Astrocyte of the hippocampus (primary cell): ENCODE measurements around the gene MMAA.
"Not testable (repeated sequence)": the region's sequence is repeated elsewhere in the genome, so short reads cannot be mapped to it uniquely, and the experiment has no call there.

Experiments used
- DNase-seq: peaks from one replicate; pipeline ENCODE4 v3.0.0; 2011; ENCODE audit warnings: low read depth, low spot score

The MMAA gene

DNA sequence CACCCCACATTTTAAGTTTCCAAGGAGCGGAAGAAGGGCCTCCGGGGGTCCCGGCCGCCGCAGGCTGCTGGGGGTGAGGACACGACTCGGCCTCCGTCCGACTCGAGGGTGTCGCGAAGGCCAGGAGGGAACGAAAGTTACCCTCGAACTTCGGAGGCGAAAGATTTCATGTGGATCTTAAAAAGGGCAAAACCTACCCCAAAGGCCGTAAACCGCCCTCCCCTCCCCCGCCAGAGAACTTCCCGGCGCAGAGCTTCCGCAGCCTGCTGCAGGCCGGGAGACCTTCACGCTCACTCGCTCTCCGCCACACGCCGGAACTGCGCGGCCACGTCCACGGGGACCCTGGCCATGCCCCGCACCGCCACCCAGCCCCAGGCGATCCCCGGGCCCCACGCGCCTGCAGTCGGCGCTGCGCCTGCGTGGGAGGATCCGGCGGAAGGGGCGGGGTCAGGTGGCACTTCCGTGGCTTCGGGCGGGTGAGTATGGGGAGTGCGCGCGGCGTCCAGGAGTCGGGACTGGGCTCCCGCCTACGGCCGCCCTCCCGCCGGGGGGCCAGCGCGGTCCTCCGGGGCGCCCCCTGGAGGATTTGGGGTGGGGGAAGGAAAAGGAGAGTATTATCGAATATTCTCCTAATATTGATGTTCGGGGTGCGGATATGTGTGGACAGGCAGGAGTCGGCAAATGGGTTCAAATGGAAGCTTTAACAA, at the start of gene MMAA:
MMAA (plus strand) TSS at position 454 of the 707 bp plus-strand sequence. CDS start 19,755 bp downstream, outside the sequence.
- peak; percentile 98 for DNase-seq

DNA sequence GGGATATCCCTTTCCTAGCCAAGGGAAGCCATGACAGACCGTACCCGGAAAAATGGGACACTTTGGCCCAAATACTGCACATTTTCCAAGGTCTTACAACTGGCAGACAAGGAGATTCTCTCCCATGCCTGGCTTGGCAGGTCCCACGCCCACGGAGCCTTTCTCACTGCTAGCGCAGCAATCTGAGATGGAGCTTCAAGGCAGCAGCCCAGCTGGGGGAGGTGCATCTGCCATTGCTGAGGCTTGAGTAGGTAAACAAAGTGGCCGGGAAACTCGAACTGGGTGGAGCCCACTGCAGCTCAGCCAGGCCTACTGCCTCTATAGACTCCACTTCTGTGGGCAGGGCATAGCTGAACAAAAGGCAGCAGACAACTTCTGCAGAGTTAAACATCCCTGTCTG, 44.6 kb upstream of the MMAA start:
- DNase-seq = not testable (repeated sequence)

DNA sequence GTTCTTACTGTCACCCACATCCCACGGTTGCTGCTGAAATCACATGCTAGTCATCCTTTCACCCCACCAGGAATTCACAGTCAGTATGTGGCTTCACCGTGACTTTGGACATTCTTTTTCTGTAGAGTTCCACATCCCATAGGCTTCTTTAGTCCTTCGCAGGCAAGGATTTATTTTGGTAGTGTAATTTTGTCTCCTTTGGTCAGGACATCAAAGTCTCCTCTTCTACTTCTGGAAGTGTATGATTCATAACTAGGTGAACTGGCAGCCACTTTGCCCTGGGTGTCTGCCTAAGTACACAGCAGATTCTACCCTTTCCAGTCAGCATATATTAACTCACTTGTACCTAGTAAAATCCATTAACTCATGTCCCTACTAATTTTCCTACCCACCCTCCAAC, 38.3 kb upstream of the MMAA start:
- peak; percentile 65 for DNase-seq

DNA sequence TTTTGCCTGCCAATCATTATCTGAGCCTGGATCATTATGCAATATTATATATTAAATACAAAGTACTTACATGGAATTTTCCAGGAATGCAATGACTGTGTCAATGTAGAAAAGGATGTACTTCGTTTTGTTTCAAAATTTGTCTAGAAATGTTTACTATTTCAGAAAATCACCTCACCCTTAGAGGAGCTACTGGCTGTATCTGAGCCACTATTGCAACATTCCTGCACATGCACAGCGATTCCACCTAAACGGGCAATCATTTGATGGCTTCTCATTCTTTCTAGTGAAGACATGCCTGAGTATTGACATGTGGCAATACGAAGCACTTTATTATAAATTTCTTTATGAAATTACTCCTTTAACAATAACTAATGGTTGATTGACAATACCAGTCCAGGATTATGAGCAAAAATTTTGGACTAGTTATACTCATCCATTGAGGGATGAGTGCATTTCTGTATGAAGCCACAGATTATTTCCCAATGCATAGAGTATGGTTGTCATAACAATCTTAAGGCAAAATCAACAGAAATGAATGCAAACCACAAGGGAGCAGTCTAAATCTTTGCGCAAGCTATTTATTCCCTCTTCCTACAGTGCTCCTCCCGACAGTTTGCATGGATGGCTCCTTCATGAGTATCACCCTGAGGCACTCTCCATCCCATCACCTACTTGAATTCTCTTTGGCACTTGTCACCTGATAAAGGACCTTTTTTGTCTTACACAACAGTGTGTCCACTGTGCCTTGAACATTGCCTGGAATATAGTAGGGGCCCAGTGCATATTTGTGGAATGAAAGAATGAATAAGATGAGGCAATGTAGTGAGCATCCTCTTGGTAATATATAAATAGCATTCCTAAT, 35.8 kb upstream of the MMAA start:
- no peak for DNase-seq

DNA sequence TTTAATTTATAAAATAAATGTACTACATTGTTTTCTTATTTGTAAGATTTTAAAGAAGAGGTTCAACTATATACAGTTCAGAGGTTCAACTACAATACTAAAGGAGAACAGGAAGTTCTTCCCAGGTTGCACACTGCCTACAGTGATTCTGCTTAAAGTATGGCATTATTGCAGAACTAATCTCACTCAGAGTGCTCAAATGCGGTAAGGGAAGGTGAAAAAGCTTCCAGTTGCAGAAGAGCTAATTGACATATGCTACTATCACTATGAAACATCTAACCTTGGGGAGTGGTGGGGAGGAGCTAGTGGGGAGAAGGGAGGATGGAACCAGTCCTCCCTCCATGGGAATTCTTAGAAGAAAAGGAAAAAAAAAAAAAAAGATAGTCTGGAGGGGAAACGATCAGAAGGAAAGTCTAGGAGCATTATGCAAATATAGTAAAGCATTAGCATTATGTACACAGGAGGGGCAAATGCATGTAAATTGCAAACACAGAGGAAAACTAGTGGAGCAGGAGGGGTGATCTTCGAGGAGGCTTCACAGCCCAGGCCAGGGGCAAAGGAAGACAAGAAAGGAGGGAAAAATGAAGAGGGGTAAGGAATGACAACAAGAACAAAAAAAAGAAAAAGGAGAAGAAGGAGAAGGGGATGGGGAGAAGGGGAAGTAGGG, 32.0 kb upstream of the MMAA start:
- no peak for DNase-seq

DNA sequence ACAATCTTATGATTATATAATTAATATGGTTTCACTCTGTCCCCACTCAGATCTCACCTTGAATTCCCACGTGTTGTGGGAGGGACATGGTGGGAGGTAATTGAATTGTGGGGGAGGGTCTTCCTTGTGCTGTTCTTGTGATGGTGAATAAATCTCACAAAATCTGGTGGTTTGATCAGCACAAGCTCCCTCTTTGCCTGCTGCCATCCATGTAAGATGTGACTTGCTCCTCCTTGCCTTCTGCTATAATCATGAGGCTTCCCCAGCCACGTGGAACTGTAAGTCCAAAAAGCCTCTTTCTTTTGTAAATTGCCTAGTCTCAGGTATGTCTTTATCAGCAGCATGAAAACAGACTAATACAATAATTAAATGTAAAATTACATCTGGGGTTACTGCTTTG, 29.8 kb upstream of the MMAA start:
- DNase-seq = not testable (repeated sequence)

DNA sequence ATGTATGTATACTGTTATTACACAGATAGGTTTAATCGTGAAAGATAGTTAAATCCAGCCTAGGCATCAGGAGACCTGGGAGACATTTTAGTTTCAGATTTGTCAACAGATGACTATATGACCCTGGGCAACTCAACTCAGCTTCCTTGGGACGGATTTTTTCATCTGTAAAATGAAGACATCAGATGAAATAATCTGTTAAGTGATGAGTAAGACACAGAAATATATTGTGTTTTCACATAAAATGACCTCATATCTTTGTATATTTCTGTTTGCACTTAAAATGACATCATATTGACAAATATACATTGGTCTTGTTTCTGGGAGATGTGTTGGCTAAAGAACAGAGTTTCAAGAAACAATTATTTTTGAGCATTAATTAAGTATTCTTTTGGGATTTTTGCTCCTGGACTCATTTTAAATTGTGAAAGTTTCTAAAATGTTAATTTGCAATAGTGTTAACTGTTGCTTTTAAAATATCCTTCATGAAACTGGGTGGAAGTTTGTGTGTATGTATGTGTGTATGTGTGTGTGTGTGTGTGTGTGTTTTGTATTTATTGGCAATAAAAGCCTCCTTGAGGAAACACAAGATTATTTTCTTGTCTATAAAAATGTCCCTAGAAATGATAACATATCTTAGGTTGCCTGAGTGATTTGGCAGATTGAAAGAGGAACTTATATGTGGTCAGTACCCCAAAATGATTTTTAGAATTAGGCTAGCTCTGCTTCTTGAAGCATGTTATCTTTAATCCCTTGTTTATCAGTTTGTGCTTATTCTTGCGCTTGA, 29.1 kb upstream of the MMAA start:
- DNase-seq = no peak

DNA sequence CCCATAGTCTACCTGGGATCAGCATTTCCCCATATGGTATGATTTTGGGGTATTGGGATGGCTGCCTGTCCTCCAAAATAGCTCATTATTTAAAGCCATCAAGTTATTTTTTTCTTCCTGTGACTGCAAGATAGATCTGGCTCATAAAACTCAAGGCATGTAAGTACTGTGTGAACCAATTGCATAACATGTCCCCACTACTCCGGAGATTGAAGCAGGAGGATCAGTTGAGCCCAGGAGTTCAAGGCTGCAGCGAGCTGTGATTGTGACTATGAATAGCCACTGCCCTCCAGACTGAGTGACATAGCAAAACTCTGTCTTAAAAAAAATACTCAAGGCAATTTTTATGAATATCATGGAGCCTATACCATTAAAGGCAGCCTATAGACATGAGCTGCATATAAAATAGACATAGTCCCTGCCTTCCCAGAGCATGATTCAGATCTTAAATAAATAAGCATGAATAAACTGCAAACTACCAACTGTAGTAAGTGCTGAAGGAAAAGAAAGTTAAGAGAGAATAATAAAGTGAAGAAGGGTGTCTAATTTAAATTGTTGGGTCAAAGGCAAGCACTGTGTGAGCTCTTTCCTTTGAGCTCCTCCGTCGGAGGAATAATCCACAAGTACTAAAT, 16.9 kb upstream of the MMAA start:
- no peak for DNase-seq

DNA sequence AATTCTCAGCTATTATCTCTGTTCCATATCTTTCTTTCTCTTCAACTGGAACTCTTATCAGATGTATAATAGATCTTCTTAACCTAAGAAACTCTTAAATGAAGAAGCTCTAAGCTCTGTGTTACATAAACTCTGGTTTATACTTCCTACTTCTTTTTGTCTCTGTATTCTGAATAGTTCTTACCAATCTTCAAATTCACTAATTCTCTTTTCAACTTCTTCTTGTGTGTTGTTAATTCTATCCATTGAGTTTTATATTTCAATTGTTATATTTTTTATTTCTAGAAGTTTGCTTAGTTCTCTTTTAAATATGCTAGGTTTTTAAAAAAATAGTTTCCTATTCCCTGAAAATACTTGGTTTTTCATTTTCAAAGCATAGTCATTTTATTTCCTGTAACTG, 13.2 kb upstream of the MMAA start:
- DNase-seq = no peak

DNA sequence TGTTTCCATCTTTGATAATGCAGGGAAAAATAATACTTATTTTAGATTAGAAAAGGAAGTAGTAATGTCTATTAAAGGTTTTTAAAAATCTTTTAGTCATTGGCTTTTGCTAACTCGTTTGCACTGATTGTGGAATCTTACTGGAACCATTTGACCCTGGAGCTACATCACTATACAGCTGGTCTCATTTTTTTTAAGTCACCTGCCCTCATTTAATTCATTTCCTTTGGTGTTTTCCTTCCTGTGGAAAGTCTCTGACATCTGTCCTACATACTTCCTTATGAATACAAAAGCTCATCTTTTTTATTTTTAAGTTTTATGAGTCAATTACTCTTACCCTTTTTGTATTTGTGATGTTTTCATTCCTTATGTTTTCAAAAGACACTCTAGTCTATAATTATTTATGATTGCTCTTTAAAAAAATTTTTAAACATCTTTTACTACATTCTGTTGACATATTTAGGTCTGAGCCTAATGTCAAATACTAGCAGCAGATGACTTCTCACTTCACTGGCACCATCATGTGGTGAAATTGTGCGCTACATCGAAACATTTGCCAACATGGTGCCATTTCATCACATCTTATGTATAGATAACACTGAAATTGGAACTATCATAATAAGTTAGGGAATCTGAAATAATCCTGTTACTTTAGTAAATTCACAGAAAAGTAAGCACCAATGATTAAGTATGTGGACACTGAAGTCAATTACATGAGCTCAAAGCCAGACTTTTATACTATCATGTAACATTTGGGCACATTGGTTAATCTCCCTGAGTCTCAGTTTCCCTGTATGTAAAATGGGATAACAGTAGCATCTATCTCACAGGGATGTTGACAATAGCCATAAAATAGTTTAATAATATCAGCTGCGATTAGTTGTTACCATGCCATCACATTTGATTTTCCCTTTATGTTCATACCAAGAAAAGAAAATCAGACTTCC, 9.4 kb upstream of the MMAA start:
- peak; percentile 84 for DNase-seq

DNA sequence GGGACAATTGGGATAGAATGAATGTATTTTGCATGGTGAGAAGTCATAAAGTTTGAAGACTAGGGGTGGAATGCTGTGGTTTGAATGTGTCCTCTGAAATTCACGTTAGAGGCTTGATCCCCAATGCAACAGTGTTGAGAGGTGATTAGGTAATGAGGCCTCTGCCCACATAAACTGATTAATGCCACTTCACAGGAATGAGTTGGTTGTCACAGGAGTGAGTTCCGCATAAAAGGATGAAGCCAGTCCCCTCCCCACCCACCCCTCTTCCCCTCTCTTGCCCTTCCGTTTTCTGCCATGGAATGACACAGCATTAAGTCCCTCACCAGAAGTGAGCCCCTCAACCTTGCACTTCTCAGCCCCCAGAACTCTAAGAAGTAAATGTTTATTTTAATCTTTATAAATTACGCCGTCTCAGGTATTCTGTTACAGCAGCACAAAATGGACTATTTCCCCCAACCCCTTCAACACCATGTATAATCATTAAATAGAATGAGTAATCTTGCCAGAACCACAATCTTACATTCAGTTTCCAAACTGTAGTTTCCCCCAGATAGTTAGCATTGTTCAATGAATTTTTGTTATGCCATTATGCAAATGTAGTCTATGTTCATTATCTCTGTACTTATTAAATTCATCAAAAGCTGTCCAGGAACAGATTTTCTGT, 5.5 kb upstream of the MMAA start:
- DNase-seq = no peak

DNA sequence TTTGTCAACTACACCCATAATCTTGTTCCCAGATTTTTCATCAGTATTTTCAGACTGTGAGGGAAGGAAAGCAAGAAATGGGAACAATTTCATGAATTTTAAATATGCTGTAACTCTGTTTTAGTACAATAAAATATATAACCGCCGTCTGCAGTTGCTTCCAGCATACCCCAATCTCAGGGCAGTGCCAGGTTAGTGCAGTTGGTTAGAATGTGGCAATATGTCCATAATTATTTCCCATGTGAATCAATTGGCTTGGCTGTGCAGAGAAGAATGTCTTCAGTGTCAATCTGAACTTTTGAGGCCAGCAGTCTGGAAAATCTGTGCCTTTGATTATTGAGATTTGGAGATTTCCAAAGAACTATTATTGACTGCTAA, 5.0 kb upstream of the MMAA start:
- no peak for DNase-seq

DNA sequence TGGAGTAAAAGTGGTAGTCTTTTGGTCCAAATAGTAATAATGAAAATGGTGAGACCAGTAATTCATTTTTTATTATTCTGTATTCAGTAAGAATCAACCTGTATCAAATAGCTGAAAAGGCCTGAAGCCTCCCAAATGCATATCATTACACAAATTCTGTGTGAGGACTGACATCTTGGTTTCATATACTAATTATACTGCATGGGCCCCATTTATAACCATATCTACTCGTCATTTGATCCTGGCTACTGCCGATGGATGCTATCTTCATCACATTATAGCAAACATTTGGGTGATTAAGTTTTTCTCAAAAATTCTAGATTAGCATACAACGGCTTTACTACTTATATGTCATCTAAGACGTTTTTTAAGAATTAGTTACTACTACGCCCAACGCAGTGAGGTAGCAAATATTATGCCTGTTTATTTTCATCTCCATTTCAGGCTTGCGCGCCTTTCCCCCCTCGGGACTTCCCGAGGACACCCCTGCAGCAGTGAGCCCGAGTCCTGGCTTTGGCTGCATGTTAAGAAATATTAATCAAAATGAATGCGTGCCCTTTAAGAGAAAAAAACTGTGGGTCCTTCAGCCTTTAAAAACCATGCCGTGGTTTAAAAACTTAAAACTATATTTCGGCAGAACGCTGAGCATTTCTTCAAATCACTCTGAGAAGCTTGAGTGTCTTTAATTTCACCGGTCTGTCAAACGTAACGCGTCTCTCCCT, 814 bp upstream of the MMAA start:
- DNase-seq = no peak

DNA sequence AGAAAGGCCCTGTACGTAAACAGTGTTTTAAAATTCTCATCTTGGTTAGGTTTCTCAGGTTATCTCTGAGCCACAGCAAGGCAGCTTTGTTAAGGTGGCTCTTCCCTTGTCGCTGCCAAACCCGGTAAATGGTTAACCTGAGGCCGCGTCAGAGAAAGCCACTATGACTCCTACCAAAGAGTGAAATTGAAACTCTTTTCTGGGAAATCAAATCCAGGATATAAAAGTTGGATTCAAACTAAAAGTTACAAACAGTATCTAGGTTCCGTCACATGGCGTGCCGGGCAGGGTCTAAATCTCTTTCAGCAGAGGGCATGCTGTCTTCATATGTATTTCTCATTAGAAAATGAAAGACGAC, 433 bp downstream of the MMAA start:
- DNase-seq = no peak

DNA sequence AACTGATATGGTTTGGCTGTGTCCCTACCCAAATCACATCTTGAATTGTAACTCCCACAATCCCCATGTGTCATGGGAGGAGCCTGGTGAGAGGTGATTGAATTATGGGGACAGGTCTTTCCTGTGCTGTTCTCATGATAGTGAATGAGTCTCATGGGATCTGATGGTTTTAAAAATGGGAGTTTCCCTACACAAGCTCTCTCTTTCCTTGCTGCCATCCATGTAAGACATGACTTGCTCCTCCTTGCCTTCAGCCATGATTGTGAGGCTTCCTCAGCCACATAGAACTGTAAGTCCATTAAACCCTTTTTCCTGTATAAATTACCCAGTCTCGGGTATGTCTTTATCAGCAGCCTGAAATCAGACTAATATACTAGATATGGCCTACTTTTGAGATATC, 2.9 kb downstream of the MMAA start:
- DNase-seq = not testable (repeated sequence)

DNA sequence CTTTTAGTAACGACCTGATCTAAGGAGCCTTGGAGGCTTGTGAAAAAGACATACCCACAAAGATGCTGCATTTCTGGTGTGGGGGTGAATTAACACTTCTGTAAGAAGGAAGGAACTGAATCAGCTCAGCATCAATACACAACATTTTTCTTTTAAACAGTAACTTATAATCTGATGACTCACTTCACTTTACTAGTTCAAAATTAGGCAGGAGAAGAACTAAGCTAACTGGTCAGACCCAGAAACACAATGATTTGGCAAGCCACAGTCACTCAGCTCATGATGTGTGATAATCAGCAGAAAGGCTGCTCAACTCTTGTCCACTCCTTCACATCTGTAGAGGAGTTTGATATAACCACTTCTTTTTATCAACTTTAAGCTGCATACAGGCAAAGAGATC, 4.6 kb downstream of the MMAA start:
- DNase-seq = peak; percentile 19

DNA sequence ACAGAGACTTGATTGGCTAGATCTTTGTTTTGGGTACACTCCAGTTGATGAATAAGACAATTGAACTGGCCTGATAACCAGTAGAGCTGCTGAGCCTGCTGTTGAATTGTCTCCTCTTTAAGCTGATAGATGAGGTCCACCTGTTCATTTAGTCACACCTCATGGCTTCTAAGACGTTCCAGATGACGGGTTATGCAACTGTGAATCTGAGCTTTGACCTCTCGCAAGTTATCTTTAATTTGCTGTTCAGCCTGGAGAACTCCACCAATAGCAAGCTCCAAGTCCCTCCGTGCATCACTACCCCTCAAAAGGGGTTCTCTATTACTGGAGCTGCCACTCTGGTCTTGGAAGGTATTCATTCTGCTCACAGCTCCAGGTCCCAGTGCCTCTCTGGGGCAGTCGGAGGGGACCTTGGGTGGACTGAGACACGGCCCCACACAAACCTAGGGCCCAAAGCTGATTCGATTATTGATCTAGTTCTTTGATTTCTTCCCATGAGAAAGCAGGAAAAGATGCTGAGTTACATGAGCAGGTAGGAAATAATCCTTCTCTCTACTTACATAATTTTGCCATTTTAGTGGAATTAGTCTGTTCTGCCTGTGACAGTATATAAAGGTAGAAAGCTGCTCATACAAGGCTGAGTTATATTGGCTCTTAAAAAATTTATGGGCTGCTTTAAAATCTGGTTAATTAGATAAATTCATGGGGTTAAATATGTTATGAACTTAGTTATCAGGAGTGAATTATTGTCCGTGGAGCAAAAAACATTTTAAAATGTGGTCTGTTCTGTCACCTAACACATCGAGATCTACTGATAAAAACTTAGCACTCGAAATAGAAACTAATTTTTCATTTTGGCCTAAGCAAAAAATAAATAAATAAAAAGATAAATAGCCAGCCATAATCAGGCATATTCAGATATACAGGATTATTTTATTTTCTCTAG, 6.8 kb downstream of the MMAA start:
- no peak for DNase-seq

DNA sequence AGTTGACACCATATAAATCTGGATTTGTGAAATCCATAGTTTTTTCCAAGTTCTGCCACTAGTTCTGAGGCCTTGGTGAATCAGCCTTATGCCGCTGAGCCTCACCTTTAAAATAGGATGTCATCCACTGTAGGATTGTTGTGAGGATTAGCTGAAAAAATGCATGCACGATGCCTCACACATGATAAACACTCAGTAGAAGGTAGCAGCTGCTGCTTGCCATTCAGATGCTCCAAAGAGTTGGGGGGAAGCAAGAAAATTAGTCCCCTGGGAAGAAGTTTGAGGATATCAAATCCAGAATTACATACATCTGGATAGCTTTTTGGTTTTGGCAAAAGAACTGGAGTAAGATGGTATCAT, 7.4 kb downstream of the MMAA start:
- DNase-seq = no peak
